ENCODE measurements around the gene HARBI1.
"Not testable (repeated sequence)": the region's sequence is repeated elsewhere in the genome, so short reads cannot be mapped to it uniquely, and the experiment has no call there.

The HARBI1 gene

GRCh38 chr11:46594785-46595184 is 22.2 kb downstream of the HARBI1 start:
- DNase-seq: no peak

GRCh38 chr11:46594374-46594700 is 22.7 kb downstream of the HARBI1 start:
- peak; percentile 61 for DNase-seq

DNA sequence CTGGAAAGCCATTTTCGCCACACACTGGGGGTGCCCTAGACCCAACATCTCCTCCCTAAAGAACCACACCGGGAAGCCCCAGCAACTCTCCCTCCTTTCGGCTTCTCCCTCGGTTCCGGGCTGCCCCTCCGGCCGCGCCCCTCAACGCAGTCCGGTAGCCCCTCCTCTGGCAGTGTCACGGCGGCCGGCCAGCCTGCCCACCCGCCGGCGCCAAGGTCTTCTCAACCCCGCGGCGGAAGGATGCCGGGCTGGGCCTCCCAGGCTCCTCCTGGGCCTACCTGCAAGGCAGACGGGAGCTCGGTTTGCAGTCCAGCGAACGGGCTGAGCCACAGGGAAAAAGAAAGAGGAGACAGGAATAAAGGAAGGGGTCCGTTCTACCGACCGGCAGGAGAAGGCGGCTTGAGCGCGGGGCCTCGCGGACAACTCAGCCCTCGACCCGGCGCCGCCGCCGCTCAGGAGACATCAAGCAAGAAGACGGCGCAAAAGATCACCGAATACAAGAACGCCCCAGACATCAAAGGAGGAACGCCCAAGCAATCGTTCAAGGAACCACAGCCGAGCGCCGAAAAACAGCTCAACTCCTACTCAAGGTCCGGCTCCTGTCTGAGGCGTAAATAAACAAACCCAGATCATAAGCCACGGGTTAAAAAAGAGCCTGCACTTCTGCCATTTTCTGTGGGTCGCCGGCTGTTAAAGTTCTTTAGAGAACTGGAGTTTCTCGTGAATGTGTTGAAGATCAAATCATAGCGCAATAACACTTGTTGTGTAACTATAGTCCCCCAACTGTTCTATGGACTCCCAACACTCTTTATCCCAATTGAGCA is 23.3 kb downstream of the HARBI1 start, which contains the start of gene AMBRA1:
Gene AMBRA1 (minus strand): TSS at position 474 of the 824 bp plus-strand sequence. CDS start 45,643 bp downstream, outside the sequence.
- DNase-seq: peak; percentile 91

DNA sequence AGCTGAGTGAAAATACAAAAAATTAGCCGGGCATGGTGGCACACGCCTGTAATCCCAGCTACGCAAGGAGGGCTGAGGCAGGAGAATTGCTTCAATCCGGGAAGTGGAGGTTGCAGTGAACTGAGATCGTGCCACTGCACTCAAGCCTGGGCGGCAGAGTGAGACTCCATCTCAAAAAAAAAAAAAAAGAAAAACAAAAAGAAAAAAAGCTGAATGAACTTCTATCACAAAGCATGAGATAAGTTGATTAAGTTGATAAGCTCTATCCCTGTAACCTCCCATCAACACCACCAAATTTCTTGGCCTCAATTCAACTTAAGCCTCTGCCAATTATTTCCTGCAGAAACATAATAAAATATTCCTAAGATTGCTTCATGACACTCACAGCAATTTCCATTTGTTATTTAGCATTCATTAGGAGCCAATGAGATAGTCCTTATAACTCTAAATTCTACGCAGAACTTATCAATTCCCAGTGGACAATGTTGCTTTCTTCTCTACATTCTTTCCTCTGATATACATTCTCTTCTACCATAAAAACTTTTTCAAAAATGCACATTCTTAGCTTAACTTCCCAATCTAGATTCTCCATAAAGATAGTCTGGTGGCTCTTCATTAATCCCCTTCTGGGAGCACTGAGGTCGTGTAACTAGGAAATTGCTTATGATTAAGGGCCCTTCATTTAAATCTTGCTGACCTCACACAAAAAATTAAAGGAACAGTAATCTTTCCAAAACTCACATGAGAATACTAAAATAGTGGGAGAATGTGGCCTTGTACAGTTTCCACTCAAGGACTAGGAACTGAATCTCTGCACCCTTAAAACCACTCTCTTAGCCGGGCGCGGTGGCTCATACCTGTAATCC is 26.1 kb downstream of the HARBI1 start:
- no peak for DNase-seq

GRCh38 chr11:46588915-46589314 is 28.1 kb downstream of the HARBI1 start:
- no peak for DNase-seq

- DNase-seq: no peak
These were observed 28.9 kb downstream of the HARBI1 start for GRCh38 chr11:46588131-46588530.

DNA sequence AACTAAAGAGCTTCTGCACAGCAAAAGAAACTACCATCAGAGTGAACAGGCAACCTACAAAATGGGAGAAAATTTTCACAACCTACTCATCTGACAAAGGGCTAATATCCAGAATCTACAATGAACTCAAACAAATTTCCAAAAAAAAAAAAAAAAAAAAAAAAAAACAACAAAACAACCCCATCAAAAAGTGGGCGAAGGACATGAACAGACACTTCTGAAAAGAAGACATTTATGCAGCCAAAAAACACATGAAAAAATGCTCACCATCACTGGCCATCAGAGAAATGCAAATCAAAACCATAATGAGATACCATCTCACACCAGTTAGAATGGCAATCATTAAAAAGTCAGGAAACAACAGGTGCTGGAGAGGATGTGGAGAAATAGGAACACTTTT is 33.5 kb downstream of the HARBI1 start:
- DNase-seq: not testable (repeated sequence)

GRCh38 chr11:46582588-46582987 is 34.4 kb downstream of the HARBI1 start:
- no peak for DNase-seq

DNA sequence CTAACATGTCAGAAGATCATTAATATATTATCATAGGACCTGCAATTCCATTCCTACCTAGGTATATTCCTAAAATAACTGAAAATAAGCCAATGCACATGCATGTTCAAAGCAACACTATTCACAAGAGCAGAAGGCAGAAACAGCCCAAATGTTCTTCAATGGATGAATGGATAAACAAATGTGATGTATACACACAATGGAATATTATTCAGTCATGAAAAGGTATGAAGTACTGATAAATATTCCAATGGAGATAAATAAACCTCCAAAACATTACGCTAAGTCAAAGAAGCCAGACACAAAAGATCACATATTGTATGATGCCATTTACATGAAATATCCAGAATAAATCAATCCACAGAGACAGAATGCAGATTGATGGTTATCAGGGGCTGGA is 40.0 kb downstream of the HARBI1 start:
- DNase-seq: no peak

DNA sequence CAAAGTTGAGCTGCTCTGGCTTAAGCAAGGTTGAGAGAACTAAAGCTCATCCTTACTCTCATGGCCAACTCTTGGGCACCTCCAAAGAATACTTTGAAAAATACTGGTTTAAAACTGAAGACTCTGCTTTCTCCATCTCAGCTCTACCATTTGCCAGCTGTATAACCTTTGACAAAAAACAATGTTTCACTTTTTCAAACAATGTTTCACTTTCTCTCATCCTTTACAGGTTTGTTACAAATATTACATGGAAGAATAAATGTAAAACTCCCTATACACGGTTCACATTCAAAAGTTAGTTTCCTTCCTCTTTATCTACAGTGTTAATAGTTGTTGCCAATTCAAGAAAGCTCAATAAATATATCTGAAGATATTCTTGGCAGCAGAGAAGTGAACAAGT is 42.4 kb downstream of the HARBI1 start:
- no peak for DNase-seq

- no peak for DNase-seq
These were observed 46.1 kb downstream of the HARBI1 start for GRCh38 chr11:46570790-46571398.

DNA sequence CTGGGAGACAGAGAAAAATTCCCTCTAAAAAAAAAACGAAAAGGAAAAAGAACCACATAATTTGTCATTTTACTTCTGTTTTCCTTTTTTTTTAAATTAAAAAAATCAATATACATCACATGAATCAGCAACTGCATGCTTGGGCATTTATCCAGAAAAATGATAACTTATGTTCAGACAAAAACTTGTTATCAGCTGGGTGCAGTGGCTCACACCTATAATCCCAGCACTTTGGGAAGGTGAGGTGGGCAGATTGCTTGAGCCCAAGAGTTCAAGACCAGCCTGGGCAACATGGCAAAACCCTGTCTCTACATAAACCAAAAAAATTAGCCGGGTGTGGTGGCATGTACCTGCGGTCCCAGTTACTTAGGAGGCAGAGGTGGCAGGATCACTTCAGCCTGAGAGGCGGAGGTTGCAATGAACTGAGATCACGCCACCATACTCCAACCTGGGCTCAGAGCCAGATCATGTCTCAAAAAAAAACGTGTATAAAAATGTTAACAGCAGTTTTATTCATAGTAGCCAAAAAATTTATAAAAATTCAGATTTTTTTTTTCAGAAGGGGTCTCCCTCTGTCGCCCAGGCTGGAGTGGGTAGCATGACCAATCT is 51.7 kb downstream of the HARBI1 start:
- DNase-seq: no peak

GRCh38 chr11:46564459-46564858 is 52.6 kb downstream of the HARBI1 start:
- DNase-seq: no peak

GRCh38 chr11:46562527-46562926 is 54.5 kb downstream of the HARBI1 start:
- no peak for DNase-seq

- DNase-seq: peak; percentile 67
These were observed 56.6 kb downstream of the HARBI1 start for GRCh38 chr11:46560300-46560991.

- DNase-seq: no peak
These were observed 57.2 kb downstream of the HARBI1 start for GRCh38 chr11:46559815-46560214.

GRCh38 chr11:46557684-46558151 is 59.3 kb downstream of the HARBI1 start:
- DNase-seq: no peak

DNA sequence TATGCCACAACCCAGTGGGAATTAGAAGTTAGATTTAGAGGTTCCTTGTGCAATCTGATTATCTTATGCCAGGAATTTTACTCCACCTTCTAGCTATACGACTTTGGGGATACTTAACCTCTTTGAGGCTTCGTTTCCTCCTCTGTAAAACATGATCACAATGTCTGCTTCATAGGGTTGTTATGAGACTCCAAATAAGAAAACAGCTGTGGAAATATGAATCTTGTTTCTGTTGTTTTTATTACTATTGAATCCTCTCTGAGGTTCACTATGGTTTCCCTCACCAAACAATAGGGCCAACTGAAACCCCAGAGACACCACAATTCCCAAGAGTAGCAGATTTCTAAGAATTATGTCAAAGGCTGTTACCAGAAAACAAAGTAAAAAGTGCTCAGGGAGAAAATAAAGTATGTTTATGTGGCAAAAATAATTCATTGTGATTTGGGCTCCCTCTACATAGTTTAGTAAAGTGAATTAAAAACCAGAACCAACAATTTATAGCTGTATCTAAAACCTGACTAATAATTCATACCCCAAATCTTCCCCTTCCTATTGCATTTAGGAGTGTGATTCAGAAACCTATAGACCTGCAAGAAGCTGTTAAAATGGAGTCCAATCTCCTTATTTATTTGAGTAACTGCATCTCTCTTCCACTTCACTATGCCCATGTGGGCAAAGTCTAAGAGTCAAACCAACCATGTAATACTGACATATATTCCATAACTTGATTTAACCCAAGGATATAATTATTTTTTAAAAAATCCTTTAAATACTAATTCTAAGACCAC is 61.6 kb downstream of the HARBI1 start:
- no peak for DNase-seq

DNA sequence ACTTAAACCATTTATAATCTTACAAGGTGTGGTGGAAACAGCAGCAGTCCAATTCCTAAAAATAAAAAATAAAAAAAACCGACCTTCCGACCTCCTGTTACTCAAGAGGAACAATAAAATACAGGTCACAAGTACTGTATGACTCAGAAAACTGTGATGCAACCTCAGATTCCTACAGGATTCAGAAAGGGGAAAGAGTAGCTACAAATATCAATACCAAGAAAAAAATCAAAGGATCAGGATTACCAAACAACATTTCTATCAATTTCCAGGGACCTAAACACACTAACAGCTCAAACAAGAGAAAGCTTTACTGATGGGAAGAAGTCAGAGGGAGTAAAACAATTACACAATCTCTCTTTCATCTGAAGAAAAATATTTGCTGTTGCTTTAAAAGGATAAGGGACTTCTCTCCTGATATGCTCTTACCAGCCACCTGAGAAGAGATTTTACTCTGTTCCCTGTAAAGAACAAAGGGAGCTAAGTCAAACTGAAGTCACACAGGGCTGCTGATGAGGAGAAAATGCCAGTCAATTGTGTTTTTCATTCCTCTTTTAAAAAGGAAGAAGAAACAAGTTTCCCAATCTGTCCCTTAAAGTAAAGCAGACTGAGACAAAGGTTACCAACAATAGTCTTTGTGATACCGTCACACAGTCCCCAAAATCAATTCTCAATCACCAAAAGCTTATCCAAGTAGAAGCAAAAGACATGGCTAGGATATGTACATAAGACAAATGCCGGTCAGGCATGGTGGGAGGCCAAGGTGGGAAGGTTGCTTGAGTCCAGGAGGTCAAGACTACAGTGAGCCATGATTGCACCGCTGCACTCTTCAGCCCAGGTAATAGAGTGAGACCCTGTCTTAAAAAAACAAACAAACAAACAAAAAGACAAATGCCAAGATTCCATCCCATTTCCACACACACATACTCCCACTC is 62.5 kb downstream of the HARBI1 start:
- DNase-seq: peak; percentile 62

DNA sequence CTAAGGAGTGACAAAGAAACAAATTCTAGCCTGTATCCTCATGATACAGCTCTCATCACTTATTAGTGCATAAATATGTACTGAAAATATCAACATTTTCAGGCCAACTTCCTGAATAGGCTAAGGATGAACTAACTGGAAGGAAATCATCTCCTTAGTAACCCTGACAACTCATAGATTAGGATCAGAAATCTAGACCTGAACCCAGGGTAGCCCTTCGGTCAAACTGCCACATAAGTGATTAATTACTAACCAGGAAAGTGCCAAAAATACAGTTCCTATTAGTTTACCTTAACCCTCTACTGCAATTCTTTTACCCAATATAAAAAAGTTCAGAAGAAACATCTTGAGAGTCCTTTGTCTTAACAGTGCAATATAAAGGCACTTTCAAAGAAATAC is 63.2 kb downstream of the HARBI1 start:
- DNase-seq: peak; percentile 23
